C4-2B (cell line): ENCODE measurements around the gene PIP5KL1.

Experiments
- CTCF ChIP-seq: fragments of 450-650 bp; conservative IDR thresholded peaks from 2 replicates; pipeline ENCODE4 v1.5.1; 2017; ENCODE audit warnings: mild to moderate bottlenecking
- ZFX ChIP-seq: fragments of 450-650 bp; IDR thresholded peaks from 2 replicates; pipeline ENCODE4 v1.6.1; 2017

- TF ChIP-seq CTCF = no peak
- no peak for TF ChIP-seq ZFX
Observed at GRCh38 chr9:127926906-127927200, 3.7 kb downstream of the PIP5KL1 start.
